Endothelial cell of umbilical vein (primary cell): Measurements from ENCODE around the gene ZNF516. TPM values are rescaled to one million over a fixed set of nuclear protein-coding genes. Genes with fewer than 3 reads are reported as not detected.

Source experiments
- BruUV-seq: library from RNA; stranded (reverse); fragments of 400-500 nt; replicated peaks from 2 replicates; lab custom pipeline; 2021; lab: Mats Ljungman, UMichigan
- CTCF ChIA-PET: fragments of 300-600, 350-600 bp; sonication (Branson Sonifier 250); formaldehyde crosslinking; loops from one replicate; lab custom pipeline; 2021; ENCODE audit warnings: antibody characterized with exemption, inconsistent platforms; lab: Charles Lee
- POLR2A ChIA-PET: fragments of 300-600, 350-600 bp; sonication (Branson Sonifier 250); formaldehyde crosslinking; loops from one replicate; lab custom pipeline; 2021; ENCODE audit warnings: antibody characterized with exemption, inconsistent platforms; lab: Charles Lee
- DNase-seq: peaks from one replicate; pipeline ENCODE4 v3.0.0-alpha.2; 2011; ENCODE audit warnings: low read depth, low spot score
- FAIRE-seq: peaks from 2 replicates; lab custom pipeline; 2011; peaks lifted over from hg19 to GRCh38; lab: Jason Lieb, UNC
- H2AFZ ChIP-seq: 2 replicates; pipeline ENCODE4 v1.6.0; 2012; ENCODE audit warnings: low read depth, low read length, control low read depth, inconsistent platforms
- H3K27ac ChIP-seq: 2 replicates; pipeline ENCODE4 v1.5.1; 2011; ENCODE audit warnings: low read depth, mild to moderate bottlenecking, control low read depth, low read length, moderate library complexity; ENCODE audit not compliant: insufficient read depth
- H3K27me3 ChIP-seq, 2 experiments: 2 replicates each; pipeline versions ENCODE4 v1.6.0 to v1.6.1; 2011; ENCODE audit warnings: low read length in 2 of 2, mixed read lengths in 1 of 2; ENCODE audit not compliant: control insufficient read depth in 2 of 2, insufficient read depth in 2 of 2
- H3K36me3 ChIP-seq, 2 experiments: 2 replicates in 1 of 2; 3 replicates in 1 of 2; pipeline ENCODE4 v1.5.1; 2011; ENCODE audit warnings: low read length in 2 of 2, mild to moderate bottlenecking in 1 of 2, moderate library complexity in 1 of 2; ENCODE audit not compliant: control insufficient read depth in 2 of 2, insufficient read depth in 2 of 2; ENCODE audit errors: extremely low read depth in 1 of 2
- H3K4me1 ChIP-seq: 3 replicates; pipeline ENCODE4 v1.5.1; 2011; ENCODE audit warnings: mild to moderate bottlenecking, low read length; ENCODE audit not compliant: control insufficient read depth, insufficient read depth; ENCODE audit errors: extremely low read depth
- H3K4me2 ChIP-seq: 2 replicates; pipeline ENCODE4 v1.6.1; 2011; ENCODE audit warnings: low read length, control low read depth, mixed read lengths; ENCODE audit not compliant: insufficient read depth
- H3K4me3 ChIP-seq, 3 experiments: fragments of 200-600 bp in 1 of 3; sonication (generic), shearing (Covaris generic) in 1 of 3; replicated peaks in 1 of 3; 2 replicates each; pipeline ENCODE4 v1.5.1; 2011 to 2016; ENCODE audit warnings: control low read depth in 3 of 3, low read length in 3 of 3, mild to moderate bottlenecking in 2 of 3, inconsistent platforms in 1 of 3, low read depth in 1 of 3, moderate library complexity in 1 of 3; ENCODE audit not compliant: insufficient read depth in 1 of 3
- H3K79me2 ChIP-seq: 2 replicates; pipeline ENCODE4 v1.6.0; 2012; ENCODE audit warnings: low read length, inconsistent platforms; ENCODE audit not compliant: control insufficient read depth, insufficient read depth
- H3K9ac ChIP-seq: replicated peaks from 2 replicates; pipeline ENCODE3; 2011; ENCODE audit warnings: low read length, control low read depth; ENCODE audit not compliant: insufficient read depth; ENCODE audit errors: extremely low read depth
- H3K9me1 ChIP-seq: replicated peaks from 3 replicates; pipeline ENCODE4 v1.6.0; 2011; ENCODE audit warnings: mild to moderate bottlenecking, low read length; ENCODE audit not compliant: control insufficient read depth, insufficient read depth; ENCODE audit errors: extremely low read depth
- H3K9me3 ChIP-seq: replicated peaks from 2 replicates; pipeline ENCODE4 v1.5.1; 2012; ENCODE audit warnings: low read length, inconsistent platforms; ENCODE audit not compliant: control insufficient read depth, insufficient read depth
- H4K20me1 ChIP-seq: replicated peaks from 2 replicates; pipeline ENCODE3; 2011; ENCODE audit warnings: mild to moderate bottlenecking, low read length; ENCODE audit not compliant: control insufficient read depth, insufficient read depth; ENCODE audit errors: extremely low read depth
- CTCF ChIP-seq, 2 donors: IDR thresholded peaks; 1 replicate in 1 of 2; 2 replicates in 1 of 2; pipeline ENCODE4 v1.5.1; 2011; ENCODE audit warnings: low read length in 2 of 2, mild to moderate bottlenecking in 2 of 2, moderate library complexity in 2 of 2, control low read depth in 1 of 2, inconsistent platforms in 1 of 2, low read depth in 1 of 2; ENCODE audit not compliant: insufficient read depth in 1 of 2; ENCODE audit errors: extremely low read depth in 1 of 2
- EZH2 ChIP-seq: IDR thresholded peaks from 2 replicates; pipeline ENCODE4 v1.6.1; 2012; ENCODE audit warnings: borderline replicate concordance, low read depth, mild to moderate bottlenecking, moderate library complexity, low read length, inconsistent platforms; ENCODE audit not compliant: severe bottlenecking
- FOS ChIP-seq: IDR thresholded peaks from 2 replicates; pipeline ENCODE4 v1.6.1; 2011; ENCODE audit warnings: mild to moderate bottlenecking, low read length, moderate library complexity, borderline replicate concordance; ENCODE audit not compliant: insufficient read depth
- GATA2 ChIP-seq: IDR thresholded peaks from 2 replicates; pipeline ENCODE4 v1.7.0; 2011; ENCODE audit warnings: low read depth, mild to moderate bottlenecking, moderate library complexity, mixed read lengths, low read length; ENCODE audit not compliant: insufficient read length, insufficient read depth
- JUN ChIP-seq: IDR thresholded peaks from 2 replicates; pipeline ENCODE4 v1.6.1; 2011; ENCODE audit warnings: borderline replicate concordance, low read depth; ENCODE audit not compliant: insufficient read length, insufficient read depth
- MAX ChIP-seq: IDR thresholded peaks from 2 replicates; pipeline ENCODE4 v1.6.1; 2011; ENCODE audit not compliant: insufficient read depth, insufficient read length
- MYC ChIP-seq: IDR thresholded peaks from one replicate; pipeline ENCODE4 v1.6.1; 2011; ENCODE audit warnings: mild to moderate bottlenecking, low read depth, low read length
- POLR2A ChIP-seq: IDR thresholded peaks from 2 replicates; pipeline ENCODE4 v1.6.1; 2012; ENCODE audit warnings: low read depth, mild to moderate bottlenecking, control low read depth, low read length
- POLR2AphosphoS5 ChIP-seq: IDR thresholded peaks from 2 replicates; pipeline ENCODE4 v1.6.1; 2012; ENCODE audit warnings: low read depth, mild to moderate bottlenecking, control low read depth, low read length, moderate library complexity; ENCODE audit not compliant: insufficient read depth
- dilution Hi-C: fragments of 300-500 bp; cut with MboI; formaldehyde crosslinking; loops from one replicate; pipeline ENCODE4 v1.15.0; 2019; ENCODE audit warnings: low sequenced_read_pairs; ENCODE audit not compliant: extremely low pct_ligation_motif_present
- intact Hi-C: fragments of 100-400 bp; cut with micrococcal nuclease; formaldehyde crosslinking; loops from one replicate; pipeline ENCODE4 v1.10.0; 2022
- polyA plus RNA-seq, 4 experiments: library from polyadenylated mRNA; depleted of rRNA in 3 of 4; stranded (reverse) in 3 of 4; unstranded in 1 of 4; fragments of >200 nt; gene quantifications; 2 replicates each; pipeline versions ENCODE4 v1.2.1 to v1.2.3, GENCODE V29; 2011 to 2012; ENCODE audit warnings: missing spikeins in 1 of 4
- total RNA-seq: library from RNA; stranded (reverse); gene quantifications from 2 replicates; pipeline ENCODE4 v1.2.3, GENCODE V29; 2021

The ZNF516 gene
- total and polyA plus RNA-seq, 2 donors (not counting 3 experiments of a cell fraction or from before 2014, with no cell fraction given) = 3.6 to 19.1 TPM

GRCh38 chr18:76445275-76445674 is 49.8 kb downstream of the ZNF516 start:
- no TSS peak for BruUV-seq
- H4K20me1 ChIP-seq = no peaks in the 10 kb centered on the region
- CTCF ChIA-PET = interaction anchor here (0.7 kb wide), 1 partner anchor 8 kb away, joined by 3 read pairs; no protein-coding TSS in a partner anchor

GRCh38 chr18:76444446-76445105 is 50.5 kb downstream of the ZNF516 start:
- Histone ChIP-seq H3K4me2 (no peak overlapping the region), H3K27me3 (no peaks in the 10 kb centered on the region), H3K9ac (no peak overlapping the region), H3K4me3 (no peak overlapping the region), H3K4me1 (peaks cover 11% of the 10 kb centered on the region), H4K20me1 (no peaks in the 10 kb centered on the region), H3K79me2 (peaks cover 5% of the 10 kb centered on the region), H3K27ac (no peak overlapping the region), H2AFZ (no peak overlapping the region), H3K36me3 (peaks cover 0 to 4% of the 10 kb centered on the region in 2 experiments), H3K9me1 (no peaks in the 10 kb centered on the region), H3K9me3 (no peaks in the 10 kb centered on the region)
- ChIA-PET CTCF (no interaction called here), POLR2A (no interaction called here)
- no peak for TF ChIP-seq GATA2
- TF ChIP-seq FOS = no peak
- no peak for TF ChIP-seq MYC
- TF ChIP-seq EZH2 = no peak
- no peak for TF ChIP-seq POLR2AphosphoS5
- no peak for TF ChIP-seq JUN
- no peak for TF ChIP-seq CTCF (IDR thresholded peaks at IDR 0.05; ENCODE audit: extremely low read depth in 1 of 2, insufficient read depth in 1 of 2, low read depth in 1 of 2, low read length in 2 of 2)
- no peak for TF ChIP-seq POLR2A
- no peak for TF ChIP-seq MAX
- DNase-seq = no peak
- FAIRE-seq = no peak
- no TSS peak for BruUV-seq
- intact Hi-C loops (no loop called here), dilution Hi-C loops (no loop called here)

More at GRCh38 chr18:76445275-76445674, 49.8 kb downstream of the ZNF516 start:
- H3K27me3 ChIP-seq = no peaks in the 10 kb centered on the region
- H3K4me1 ChIP-seq = peaks cover 15% of the 10 kb centered on the region
- TF ChIP-seq FOS (peak; percentile 9), GATA2 (no peak)
- no peak overlapping the region for H3K4me2 ChIP-seq
- peaks cover 0 to 4% of the 10 kb centered on the region in 2 experiments for H3K36me3 ChIP-seq
- POLR2A ChIA-PET = no interaction called here
- dilution Hi-C loops = no loop called here
- no peak overlapping the region for H3K4me3 ChIP-seq
- no peak overlapping the region for H3K27ac ChIP-seq
- no peak overlapping the region for H2AFZ ChIP-seq
- no peak overlapping the region for H3K9ac ChIP-seq
- no peak for FAIRE-seq
- H3K79me2 ChIP-seq = peaks cover 8% of the 10 kb centered on the region
- intact Hi-C loops = no loop called here
- no peaks in the 10 kb centered on the region for H3K9me3 ChIP-seq
- H3K9me1 ChIP-seq = no peaks in the 10 kb centered on the region
- peak; percentile 12 for DNase-seq
